GM12874 (cell line): ENCODE measurements around the gene BAIAP2.

Source experiments
- CTCF ChIP-seq: IDR thresholded peaks from 2 replicates; pipeline ENCODE4 v1.5.1; 2011; ENCODE audit warnings: low read depth, mild to moderate bottlenecking, control low read depth, low read length, moderate library complexity; ENCODE audit not compliant: insufficient read depth

BAIAP2 gene

DNA sequence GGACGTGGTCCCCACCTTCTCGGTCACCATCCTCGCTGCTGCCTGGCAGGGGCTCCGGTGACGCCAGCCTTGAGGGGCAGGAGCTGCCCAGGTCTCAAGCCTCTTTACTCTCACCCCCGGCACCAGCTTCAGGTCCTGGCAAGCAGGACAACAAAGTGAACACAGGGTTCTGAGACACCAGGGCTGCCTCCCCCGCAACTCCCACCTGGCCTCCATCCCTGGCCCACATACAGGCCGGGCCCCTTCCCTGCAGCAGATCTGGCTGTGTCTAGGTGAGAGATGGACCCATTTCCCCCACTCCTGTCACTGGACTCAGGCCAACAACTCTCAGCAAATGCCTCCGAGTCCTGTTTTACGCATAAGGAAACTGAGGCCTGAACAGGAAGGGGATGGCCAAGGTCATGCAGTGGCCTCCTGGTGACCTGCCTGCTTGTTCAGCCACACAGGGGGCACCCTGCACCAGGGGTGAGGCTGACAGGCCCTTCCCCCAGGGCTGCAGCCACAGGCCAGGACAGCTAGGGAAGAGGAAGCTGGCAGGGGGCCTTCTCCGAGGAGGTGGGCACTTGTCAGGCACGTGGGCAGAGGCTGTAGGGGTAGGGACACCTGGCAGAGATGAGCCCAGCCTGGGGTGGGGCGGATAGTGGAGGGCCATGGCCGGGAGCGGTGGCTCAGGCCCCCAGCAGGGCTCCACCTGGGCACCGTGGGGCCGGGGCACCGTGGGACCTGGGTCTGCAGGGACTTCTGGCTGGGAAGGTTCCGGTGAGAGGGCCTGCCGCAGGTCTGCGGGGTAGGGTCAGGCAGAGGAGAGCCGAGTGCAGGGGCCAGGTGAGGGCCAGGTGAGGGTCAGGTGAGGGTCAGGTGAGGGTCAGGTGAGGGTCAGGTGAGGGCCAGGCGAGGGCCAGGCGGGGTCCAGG is 83.6 kb downstream of the BAIAP2 start:
- TF ChIP-seq CTCF = no peak

DNA sequence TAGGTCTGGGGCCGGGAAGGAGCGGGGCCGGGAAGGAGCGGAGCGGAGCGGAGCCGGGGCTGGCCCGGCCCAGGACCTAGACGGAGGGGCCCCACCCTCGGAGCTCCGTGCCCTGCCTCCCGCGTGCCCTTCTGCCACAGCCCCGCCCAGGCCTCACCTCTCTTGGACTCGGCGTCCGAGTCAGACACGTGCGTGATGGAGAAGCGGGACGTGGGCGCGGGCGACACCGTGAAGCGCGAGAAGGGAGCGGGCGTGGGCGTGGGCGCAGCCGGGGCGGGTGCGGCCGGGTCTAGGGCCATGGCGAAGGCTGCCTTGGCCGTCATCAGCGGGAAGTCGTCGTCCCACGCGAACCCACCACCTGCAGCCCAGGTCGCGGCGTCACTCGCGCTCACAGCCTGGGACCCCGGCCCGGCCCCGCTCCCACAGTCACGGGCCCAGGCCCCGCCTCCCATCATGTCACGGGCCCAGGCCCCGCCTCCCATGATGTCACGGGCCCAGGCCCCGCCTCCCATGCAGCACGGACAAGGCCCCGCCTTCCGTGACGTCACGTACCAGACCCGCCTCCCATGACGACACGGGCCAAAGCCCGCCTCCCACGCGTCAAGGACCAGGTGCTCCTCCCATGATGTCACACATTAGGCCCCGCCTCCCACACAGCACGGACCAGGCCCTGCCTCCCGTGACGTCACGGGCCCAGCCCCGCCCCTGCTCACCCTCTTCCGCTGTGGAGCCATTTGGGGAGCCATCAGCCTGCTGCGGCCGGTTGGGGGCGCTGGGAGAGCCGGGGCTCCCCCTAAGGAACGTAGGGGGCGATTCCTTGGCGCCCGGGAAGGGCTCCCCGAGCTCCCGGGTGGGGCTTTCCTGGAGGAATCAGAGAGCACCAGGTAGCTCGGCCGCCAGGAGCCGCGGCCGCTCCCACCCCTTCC is 84.5 kb downstream of the BAIAP2 start:
- no peak for TF ChIP-seq CTCF

GRCh38 chr17:81120149-81120484 is 85.2 kb downstream of the BAIAP2 start:
- no peak for TF ChIP-seq CTCF

GRCh38 chr17:81120695-81121621 is 86.0 kb downstream of the BAIAP2 start:
- TF ChIP-seq CTCF = no peak

DNA sequence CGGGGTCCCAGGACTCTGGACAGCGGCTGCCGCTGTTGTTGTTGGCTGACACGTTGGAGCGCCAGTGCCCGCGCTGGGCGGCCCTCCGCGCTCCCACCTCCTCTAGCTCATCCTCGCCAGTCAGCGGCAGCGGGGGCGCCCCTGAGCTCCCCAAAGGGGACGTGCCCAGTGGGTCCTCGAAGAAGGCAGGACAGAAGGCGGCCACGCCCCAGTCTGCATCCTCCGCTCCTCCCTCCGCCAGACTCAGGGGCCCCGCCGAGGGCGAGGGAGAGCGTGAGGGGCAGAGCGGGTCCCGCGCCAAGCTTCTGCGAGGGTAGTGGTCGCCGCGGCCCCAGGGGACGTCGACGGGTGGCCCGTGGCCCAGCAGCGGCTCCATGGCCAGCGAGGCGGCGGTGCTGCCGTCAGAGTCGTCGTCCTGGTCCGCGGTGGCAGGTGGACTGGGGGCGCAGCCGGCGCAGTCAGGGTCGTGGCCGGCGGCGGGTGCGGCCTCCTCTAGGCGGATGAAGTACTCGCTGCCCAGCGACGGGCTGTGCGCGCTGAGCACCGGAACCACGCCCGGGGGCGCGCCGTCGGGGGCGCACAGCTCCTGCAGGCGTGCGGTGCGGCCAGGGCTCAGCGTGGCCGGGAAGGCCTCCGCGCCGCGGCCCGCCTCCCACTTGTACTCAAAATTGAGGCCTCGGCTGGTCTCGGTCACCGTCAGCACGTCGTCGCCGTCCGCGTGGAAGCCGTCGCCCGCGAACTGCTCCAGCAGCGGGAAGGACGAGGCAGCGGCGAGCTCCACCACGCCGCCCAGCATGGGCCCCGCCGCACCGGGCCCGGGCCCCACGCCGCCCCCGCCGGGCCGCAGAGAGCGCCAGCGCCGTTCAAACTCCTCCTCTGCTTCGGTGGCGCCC is 87.1 kb downstream of the BAIAP2 start:
- no peak for TF ChIP-seq CTCF
